Caco-2 (cell line): ENCODE results near the gene DIP2A. TPM values are rescaled to one million over a fixed set of nuclear protein-coding genes. Genes with fewer than 3 reads are reported as not detected.

ENCODE experiments used
- BruUV-seq: library from RNA; stranded (reverse); fragments of 400-500 nt; replicated peaks from 2 replicates; lab custom pipeline; 2021; lab: Mats Ljungman, UMichigan
- CTCF ChIA-PET: fragments of 300-600 bp; sonication (Branson Sonifier 250); formaldehyde crosslinking; loops from one replicate; lab custom pipeline; 2022; ENCODE audit warnings: antibody characterized with exemption; lab: Charles Lee
- POLR2A ChIA-PET: fragments of 300-600 bp; sonication (Branson Sonifier 250); formaldehyde crosslinking; loops from one replicate; lab custom pipeline; 2022; ENCODE audit warnings: antibody characterized with exemption; lab: Charles Lee
- DNase-seq, 2 experiments: peaks; one replicate each; pipeline versions ENCODE4 v3.0.0 to v3.0.0-alpha.2; 2020 to 2022
- H3K27me3 ChIP-seq: replicated peaks from 2 replicates; pipeline ENCODE4 v1.6.0; 2011; ENCODE audit warnings: low read length; ENCODE audit not compliant: control insufficient read depth, insufficient read depth
- H3K36me3 ChIP-seq: 2 replicates; pipeline ENCODE4 v1.5.1; 2011; ENCODE audit warnings: low read length; ENCODE audit not compliant: control insufficient read depth, insufficient read depth
- H3K4me1 ChIP-seq: fragments of 250-450 bp; sonication (Bioruptor Pico); 2 replicates; pipeline ENCODE4 v1.5.1; 2020; ENCODE audit warnings: mild to moderate bottlenecking
- H3K4me3 ChIP-seq: 2 replicates; pipeline ENCODE4 v1.5.1; 2011; ENCODE audit warnings: low read depth, mild to moderate bottlenecking, control low read depth, low read length
- H3K9me3 ChIP-seq: fragments of 250-450 bp; sonication (Bioruptor Pico); 2 replicates; pipeline ENCODE4 v1.5.1; 2020; ENCODE audit warnings: mild to moderate bottlenecking, moderate library complexity
- H3K27ac Mint-ChIP-seq: one replicate; pipeline ENCODE4 v1.8.0; 2022; ENCODE audit warnings: mixed read lengths; ENCODE audit not compliant: unreplicated experiment
- H3K27me3 Mint-ChIP-seq: one replicate; pipeline ENCODE4 v1.8.0; 2022; ENCODE audit warnings: mixed read lengths; ENCODE audit not compliant: insufficient read depth, unreplicated experiment
- H3K36me3 Mint-ChIP-seq: one replicate; pipeline ENCODE4 v1.8.0; 2022; ENCODE audit warnings: mild to moderate bottlenecking, mixed read lengths; ENCODE audit not compliant: insufficient read depth, unreplicated experiment
- H3K4me1 Mint-ChIP-seq: one replicate; pipeline ENCODE4 v1.8.0; 2022; ENCODE audit warnings: low read depth, mixed read lengths; ENCODE audit not compliant: unreplicated experiment
- H3K4me3 Mint-ChIP-seq: one replicate; pipeline ENCODE4 v1.8.0; 2022; ENCODE audit warnings: mild to moderate bottlenecking, moderate library complexity, mixed read lengths; ENCODE audit not compliant: unreplicated experiment
- H3K9me3 Mint-ChIP-seq: one replicate; pipeline ENCODE4 v1.8.0; 2022; ENCODE audit warnings: mixed read lengths; ENCODE audit not compliant: unreplicated experiment
- CTCF ChIP-seq, 2 experiments: fragments of 200-600 bp in 1 of 2; IDR thresholded peaks; 1 replicate in 1 of 2; 2 replicates in 1 of 2; pipeline versions ENCODE4 v1.5.1 to v1.8.0; 2011 to 2022; ENCODE audit warnings: antibody characterized with exemption in 1 of 2, control low read depth in 1 of 2, inconsistent platforms in 1 of 2, low read depth in 1 of 2, low read length in 1 of 2, mild to moderate bottlenecking in 1 of 2, moderate library complexity in 1 of 2; ENCODE audit not compliant: insufficient read depth in 1 of 2, severe bottlenecking in 1 of 2, unreplicated experiment in 1 of 2
- intact Hi-C: fragments of 100-400 bp; cut with micrococcal nuclease; formaldehyde crosslinking; loops from one replicate; pipeline ENCODE4 v1.10.0; 2022; ENCODE audit not compliant: unreplicated experiment
- total RNA-seq: library from RNA; stranded (reverse); gene quantifications from 2 replicates; pipeline ENCODE4 v1.2.3, GENCODE V29; 2022

The DIP2A gene
- total RNA-seq, 1 experiment from 2014 or later: 44.6 TPM

- CTCF ChIA-PET: no interaction called here
- peaks cover 22% of the 10 kb centered on the region for H3K36me3 Mint-ChIP-seq
Observed at GRCh38 chr21:46551636-46552241, 93.0 kb downstream of the DIP2A start.

GRCh38 chr21:46552274-46552673 lies 93.6 kb downstream of the DIP2A start:
- no TSS peak for BruUV-seq
- Histone ChIP-seq H3K9me3 (no peaks in the 10 kb centered on the region), H3K36me3 (no peaks in the 10 kb centered on the region; the same call in 1 of the 2 replicates), H3K27me3 (no peaks in the 10 kb centered on the region), H3K4me3 (no peak overlapping the region), H3K4me1 (no peaks in the 10 kb centered on the region)
- CTCF ChIA-PET: no interaction called here
- no peak for DNase-seq
- no peak overlapping the region for H3K27ac Mint-ChIP-seq
- no peak for TF ChIP-seq CTCF (IDR thresholded peaks at IDR 0.05; ENCODE audit: insufficient read depth in 1 of 2, low read depth in 1 of 2, low read length in 1 of 2, severe bottlenecking in 1 of 2, unreplicated experiment in 1 of 2)
- no peak overlapping the region for H3K4me3 Mint-ChIP-seq
- POLR2A ChIA-PET: no interaction called here
- intact Hi-C loops: no loop called here
- no peaks in the 10 kb centered on the region for H3K4me1 Mint-ChIP-seq
- H3K9me3 Mint-ChIP-seq: no peaks in the 10 kb centered on the region
- H3K36me3 Mint-ChIP-seq: peaks cover 22% of the 10 kb centered on the region
- H3K27me3 Mint-ChIP-seq: no peaks in the 10 kb centered on the region

More at GRCh38 chr21:46551636-46552241, 93.0 kb downstream of the DIP2A start:
- TF ChIP-seq CTCF (IDR thresholded peaks at IDR 0.05; ENCODE audit: insufficient read depth in 1 of 2, low read depth in 1 of 2, low read length in 1 of 2, severe bottlenecking in 1 of 2, unreplicated experiment in 1 of 2): no peak
- H3K4me1 Mint-ChIP-seq: no peaks in the 10 kb centered on the region
- H3K9me3 ChIP-seq: no peaks in the 10 kb centered on the region
- H3K4me1 ChIP-seq: no peaks in the 10 kb centered on the region
- no peaks in the 10 kb centered on the region for H3K27me3 Mint-ChIP-seq
- no peak for DNase-seq
- H3K4me3 Mint-ChIP-seq: no peak overlapping the region
- POLR2A ChIA-PET: no interaction called here
- intact Hi-C loops: no loop called here
- no peaks in the 10 kb centered on the region for H3K27me3 ChIP-seq
- H3K4me3 ChIP-seq: no peak overlapping the region
- no peaks in the 10 kb centered on the region for H3K9me3 Mint-ChIP-seq
- H3K27ac Mint-ChIP-seq: no peak overlapping the region
- no TSS peak for BruUV-seq
- no peaks in the 10 kb centered on the region; the same call in 1 of the 2 replicates for H3K36me3 ChIP-seq

GRCh38 chr21:46552865-46553379 lies 94.2 kb downstream of the DIP2A start:
- H3K27me3 Mint-ChIP-seq: no peaks in the 10 kb centered on the region
- H3K9me3 Mint-ChIP-seq: no peaks in the 10 kb centered on the region
- no peak for DNase-seq
- BruUV-seq: no TSS peak
- no peaks in the 10 kb centered on the region for H3K9me3 ChIP-seq
- H3K27ac Mint-ChIP-seq: no peak overlapping the region
- no peaks in the 10 kb centered on the region for H3K4me1 Mint-ChIP-seq
- CTCF ChIA-PET: no interaction called here
- TF ChIP-seq CTCF (IDR thresholded peaks at IDR 0.05; ENCODE audit: insufficient read depth in 1 of 2, low read depth in 1 of 2, low read length in 1 of 2, severe bottlenecking in 1 of 2, unreplicated experiment in 1 of 2): no peak
- H3K4me1 ChIP-seq: no peaks in the 10 kb centered on the region
- no peaks in the 10 kb centered on the region for H3K27me3 ChIP-seq
- POLR2A ChIA-PET: no interaction called here
- no peaks in the 10 kb centered on the region; the same call in 1 of the 2 replicates for H3K36me3 ChIP-seq
- H3K4me3 ChIP-seq: no peak overlapping the region
- intact Hi-C loops: no loop called here
- peaks cover 18% of the 10 kb centered on the region for H3K36me3 Mint-ChIP-seq
- no peak overlapping the region for H3K4me3 Mint-ChIP-seq
